DMS79 treated with DMSO at 0.1 percent for 48 hours (cell line): ENCODE data around the gene HNRNPA1L2.
A peak's percentile ranks its signal among the peaks of the same experiment; 100 is the strongest.
"Not testable (repeated sequence)": the region's sequence is repeated elsewhere in the genome, so short reads cannot be mapped to it uniquely, and the experiment has no call there.

Experiments
- DNase-seq: peaks from one replicate; lab custom pipeline; 2025; lab: John Stamatoyannopoulos, UW

Gene HNRNPA1L2

DNA sequence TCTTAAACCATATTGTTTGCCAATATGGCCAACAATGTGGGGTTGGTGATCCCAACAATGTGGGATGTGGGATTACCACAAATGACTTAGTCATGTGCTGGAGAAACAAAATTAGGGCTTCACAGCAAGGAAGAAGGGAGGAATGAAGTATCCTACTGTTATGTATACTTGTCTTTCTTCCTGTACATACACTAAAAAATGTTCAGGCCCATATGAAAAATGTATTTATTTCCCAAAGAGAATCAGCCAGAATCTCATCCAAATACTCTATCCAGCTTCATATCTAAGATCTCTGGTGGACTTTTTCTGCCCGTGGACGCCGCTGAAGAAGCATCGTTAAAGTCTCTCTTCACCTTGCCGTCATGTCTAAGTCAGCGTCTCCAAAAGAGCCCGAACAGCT is at the start of gene HNRNPA1L2:
HNRNPA1L2 (plus strand) TSS at position 301 of the 400 bp plus-strand sequence; CDS start at position 363, 62 bp downstream.
- no peak for DNase-seq

DNA sequence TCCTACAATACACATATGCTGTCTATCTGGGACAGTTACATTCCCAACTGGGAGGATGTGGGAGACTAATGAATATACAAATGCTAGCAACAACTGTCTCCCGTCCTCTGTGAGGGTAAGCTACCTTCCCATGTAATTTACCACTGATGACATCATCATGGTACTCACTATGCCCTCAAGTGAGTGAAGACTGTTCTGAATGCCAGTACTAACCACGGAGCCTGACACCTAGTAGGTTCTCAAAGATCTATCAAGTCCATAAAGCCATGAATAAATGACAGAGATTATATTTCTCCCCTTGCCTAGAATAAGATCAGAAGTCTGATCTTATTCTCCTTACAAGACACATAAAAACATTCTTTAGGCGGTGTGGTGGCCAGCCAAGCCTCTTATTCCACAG is 49.1 kb upstream of the HNRNPA1L2 start:
- not testable (repeated sequence) for DNase-seq

DNA sequence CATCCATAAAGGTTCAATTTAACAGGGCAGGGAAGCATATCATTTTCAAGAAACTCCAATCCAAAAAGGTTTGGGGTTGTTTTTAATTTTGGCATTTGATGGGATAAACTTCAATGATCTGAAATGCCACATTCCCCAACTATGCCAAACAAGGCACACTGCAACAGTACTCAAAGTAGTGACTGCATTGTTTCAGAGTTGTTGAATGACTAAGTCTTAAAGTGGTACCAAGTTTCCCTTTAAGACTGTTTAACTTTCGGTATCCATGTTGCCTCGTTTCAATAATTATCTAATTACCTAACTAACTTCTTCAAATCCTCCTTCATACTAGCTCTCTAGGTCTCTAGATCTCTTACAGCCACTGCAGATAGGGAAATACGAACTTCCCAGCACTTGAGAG is 48.4 kb upstream of the HNRNPA1L2 start:
- not testable (repeated sequence) for DNase-seq

DNA sequence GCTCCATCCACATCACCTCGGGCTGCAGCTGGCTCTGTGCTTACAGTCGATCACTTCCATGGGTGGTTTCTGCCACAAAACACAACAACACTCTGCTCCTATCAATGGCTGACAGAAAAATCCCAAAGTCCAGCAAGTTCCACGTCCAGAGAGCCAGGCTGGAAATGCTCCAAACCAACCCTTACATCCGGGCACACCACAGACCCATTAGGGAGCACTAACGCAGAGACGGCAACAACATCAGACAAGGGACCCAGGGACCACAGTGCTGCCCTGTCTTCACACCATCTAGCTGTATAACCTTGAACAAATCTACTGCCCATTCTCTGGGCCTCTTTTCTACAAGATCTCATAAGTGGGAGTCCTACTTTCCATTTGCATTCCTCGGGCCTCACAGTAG is 47.9 kb upstream of the HNRNPA1L2 start:
- DNase-seq, result not testable (repeated sequence)

DNA sequence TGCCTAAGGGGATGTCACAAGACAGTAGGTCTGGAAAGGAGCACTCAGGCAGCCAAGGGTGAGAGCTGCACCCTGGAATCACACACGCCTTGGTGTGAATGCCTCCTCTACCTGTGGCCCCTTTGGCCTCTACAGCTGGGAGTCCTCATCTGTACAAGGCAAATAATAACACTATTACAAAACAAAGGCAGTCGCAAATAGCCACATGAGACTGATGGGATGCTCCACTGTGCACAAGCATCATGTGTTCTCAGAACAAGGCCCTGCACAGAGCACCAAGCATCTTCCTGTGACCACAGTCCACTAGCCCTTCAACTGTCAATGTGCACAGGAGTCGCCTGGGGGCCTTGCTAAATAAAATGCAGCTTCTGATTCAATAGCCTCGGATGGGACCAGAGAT is 44.6 kb upstream of the HNRNPA1L2 start:
- DNase-seq, result no peak

DNA sequence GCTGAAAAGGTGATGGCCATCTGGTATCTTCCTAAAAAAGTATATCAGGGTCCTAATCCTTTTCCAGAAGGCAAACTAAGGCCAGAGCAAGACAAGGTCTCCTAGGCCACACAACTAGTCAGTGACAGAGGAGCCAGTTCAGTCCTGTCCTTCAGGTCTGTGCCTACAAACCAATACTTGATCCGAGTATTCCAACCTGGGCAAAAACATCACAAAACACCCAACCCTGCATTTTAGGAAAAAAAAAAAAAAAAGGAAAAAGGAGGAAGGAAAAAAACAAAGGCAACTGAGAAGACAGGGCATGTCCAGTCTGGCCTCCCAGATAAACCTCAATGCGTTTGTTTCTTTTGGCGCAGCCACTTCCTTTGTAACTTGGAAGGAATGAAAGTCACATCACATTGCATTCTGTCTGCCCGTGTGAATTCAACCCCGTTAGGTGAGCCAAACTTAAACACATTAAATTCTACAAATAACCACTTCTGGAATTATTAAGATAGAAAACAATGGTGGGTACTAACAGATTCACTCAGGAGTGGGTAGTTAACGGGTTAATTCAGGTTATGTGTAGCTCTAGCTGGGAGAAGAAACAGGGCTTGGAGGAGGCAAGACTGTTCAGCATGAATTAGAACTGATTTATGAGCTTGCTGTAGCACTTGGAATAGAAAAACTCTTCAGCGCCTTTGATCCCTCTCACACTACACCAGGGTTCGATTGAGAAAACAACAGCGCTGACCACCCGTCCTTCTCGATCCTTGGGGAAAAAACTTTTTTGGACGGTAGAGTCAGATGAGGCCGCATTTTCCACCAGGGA is 43.0 kb upstream of the HNRNPA1L2 start:
- peak; percentile 73 for DNase-seq

DNA sequence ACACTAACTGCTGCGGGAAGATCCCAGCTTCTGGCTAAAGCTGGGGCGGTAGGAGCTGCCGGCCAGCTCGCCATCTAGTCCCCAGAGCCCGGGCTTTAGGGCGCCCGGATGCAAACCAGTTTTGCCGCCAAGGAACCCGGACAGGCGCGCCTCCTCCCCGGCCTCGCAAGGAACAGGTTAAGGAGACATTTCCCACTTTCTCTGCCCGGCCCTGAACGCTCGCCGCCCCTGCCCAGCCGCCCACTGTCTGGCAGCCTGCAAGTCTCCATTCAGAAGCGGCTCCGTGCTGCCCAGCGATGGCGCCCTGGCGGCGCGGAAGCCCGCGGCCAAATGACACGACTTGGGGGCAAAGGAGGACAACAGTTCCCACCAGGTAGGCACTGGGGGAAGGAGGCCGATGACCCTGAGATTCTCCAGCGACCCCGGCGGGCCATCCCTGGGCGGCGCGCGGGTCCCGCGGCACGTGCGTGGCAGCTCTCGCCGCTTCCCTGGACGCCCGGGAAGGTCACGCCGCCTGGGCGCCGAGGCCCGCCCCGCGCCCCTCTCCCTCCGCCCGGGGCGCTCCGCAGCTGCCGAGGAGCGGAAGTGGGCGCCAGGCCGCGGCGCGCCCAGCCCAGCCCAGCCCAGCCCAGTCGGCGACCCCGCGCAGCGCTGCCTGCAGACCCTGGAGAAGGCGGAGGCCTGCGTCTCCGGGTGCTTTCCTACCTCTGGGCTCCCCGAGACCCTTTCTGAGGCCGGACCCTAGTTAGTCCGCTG is 42.2 kb upstream of the HNRNPA1L2 start:
- DNase-seq, result peak; percentile 64

DNA sequence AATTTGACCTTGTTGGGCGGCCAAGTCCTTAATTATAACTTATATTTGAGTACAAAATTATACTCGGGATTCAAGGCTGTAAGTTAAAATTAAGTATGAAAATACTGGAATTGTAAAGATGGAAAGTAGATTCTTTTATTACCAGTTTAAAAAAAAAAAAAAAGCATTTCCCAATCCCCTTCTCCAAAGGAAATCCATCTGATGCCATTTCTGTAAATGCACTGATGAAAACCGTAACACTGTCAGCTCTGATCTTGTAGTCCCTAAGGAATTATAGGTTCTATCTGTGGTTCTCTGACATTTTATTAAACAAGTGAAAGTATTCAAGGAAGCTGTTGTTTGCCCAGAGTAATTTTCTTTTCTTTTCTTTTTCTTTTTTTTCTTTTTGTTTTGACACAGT is 41.6 kb upstream of the HNRNPA1L2 start:
- no peak for DNase-seq

DNA sequence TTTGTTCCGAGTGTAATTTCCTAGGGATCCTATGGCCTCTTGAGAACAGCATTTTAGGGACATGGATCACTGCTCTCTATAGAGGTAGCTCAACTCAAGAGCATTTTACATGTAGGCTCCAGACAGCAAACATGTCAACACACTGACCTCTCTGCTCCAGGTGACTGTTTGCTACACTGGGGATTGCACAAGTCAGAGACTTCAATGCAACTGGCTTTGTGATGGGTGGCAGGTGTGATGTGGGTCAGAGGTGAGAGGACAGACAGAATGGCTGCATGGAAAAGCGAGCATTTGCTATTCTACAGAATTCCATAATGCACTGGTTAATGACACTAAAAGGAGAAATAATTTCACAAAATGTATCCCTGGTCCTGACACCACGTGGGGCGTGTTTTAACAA is 38.9 kb upstream of the HNRNPA1L2 start:
- DNase-seq, result not testable (repeated sequence)

DNA sequence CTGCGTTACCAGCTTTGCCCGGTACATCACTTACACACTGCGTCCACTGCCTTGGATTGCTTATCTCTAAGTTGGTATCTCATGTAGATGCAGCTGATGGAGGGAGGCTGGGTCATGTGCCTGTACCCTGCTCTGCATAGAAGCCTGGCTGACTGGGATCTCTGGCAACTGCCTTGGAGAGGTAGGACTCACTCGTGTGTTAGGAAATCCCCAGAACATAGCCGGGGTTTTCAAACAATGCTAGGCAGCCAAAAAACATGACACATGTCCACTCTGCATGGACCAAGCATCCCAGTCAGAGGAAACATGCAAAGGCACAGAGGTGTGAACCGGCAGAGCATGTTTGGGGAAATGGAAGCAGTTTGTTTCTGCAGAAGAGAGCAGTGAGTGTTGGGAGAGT is 36.1 kb upstream of the HNRNPA1L2 start:
- DNase-seq, result not testable (repeated sequence)

DNA sequence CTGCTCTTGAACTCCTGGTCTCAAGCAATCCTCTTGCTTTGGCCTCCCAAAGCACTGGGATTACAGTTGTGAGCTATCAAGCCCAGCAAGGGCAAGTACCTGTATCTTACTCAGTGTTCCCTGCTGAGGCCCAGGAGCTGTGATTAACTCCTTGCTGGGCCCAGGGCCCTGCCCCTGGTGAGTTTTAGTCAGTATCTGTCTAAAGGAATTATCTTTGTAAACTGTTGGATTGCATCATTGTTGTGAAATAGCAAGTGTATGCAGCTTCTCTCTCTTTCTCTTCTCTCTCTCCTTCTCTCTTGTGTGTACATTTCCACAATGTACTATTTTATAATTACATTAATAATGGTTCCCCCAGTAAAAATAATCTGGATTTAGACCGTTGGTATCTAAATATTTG is 35.4 kb upstream of the HNRNPA1L2 start:
- not testable (repeated sequence) for DNase-seq

DNA sequence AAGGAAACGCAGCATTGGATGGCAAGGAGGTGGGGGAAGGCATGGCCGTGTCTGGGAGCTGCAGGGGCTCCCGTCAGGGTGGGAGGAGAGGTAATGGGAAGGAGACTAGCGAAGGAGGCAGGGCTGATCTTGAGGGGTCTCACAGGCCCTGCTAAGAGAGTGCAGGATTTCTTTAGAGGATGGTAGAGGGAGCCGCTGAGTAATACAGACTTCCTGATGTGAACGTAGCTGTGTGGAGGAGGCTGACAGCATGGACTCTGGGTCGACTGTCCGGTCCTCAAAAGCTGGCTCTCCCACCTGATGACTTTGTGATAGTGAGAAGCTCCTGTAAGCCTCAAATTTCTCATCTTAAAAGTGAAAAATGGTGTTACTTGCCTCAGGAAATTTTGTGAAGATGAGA is 34.0 kb upstream of the HNRNPA1L2 start:
- DNase-seq, result not testable (repeated sequence)

DNA sequence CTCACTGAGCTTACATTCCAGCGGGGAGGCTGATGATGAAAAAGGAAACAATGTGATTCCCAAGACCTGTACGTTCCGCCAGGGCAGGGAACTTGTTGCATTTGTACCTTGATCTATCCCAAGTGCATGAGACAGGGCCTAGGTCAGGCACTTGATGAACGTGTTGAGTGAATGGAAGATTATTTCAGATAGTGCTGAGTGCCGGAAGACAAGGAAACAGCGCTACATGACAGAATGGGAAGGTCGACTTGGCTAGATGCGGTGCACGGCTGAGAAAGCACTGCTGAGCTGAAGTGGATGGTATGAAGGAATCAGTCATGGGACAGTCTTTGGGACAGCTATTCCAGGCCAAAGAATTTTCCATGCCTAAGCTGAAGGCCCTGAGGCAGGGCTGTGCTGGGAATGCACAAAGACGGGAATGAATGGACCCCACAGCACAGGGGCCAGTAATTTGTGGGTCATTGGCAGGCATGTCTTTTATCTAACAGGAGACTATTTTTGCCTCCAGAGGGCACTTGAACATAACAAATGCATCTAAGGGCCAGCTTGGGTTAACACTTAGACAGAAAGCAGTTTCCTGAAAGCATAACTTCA is 33.1 kb upstream of the HNRNPA1L2 start:
- DNase-seq, result not testable (repeated sequence)

DNA sequence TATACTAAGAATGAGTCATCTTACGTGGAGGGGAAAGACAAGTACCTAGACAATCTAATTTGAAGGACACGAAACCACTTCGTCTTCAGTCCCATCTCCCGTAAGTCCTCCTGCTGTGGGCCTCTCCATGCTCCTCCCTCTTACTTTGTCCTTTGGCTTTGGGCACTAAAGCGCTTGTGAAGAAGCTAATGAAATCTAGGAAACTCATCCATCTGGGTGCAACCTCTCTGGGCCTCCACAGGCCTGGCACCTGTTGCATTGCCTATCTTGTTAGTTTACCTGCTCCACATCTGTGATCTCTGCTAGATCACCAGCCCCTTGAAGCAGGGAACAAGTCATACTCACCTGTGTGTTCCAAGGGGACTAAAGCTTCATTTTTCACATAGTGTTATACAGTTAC is 32.1 kb upstream of the HNRNPA1L2 start:
- DNase-seq, result not testable (repeated sequence)

DNA sequence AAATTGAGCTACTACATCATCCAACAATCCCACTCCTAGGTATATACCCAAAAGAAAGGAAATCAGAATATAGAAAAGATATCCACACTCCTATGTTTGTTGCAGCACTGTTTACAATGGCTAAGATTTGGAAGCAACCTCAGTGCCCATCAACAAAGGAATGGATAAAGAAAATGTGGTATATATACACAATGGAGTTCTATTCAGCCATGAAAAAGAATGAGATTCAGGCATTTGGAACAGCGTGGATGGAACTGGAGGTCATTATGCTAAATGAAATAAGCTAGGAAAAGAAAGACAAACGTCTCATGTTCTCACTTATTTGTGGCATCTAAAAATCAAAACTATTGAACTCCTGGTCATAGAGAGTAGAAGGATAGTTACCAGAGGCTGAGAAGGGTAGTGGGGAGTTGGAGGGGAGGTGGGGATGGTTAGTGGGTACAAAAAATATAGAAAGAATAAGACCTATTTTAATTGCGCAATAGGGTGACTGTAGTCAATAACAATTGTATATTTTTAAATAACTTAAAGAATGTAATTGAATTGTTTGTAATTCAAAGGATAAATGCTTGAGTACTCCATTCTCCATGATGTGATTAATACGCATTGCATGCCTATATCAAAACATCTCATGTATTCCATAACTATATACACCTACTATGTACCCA is 27.0 kb upstream of the HNRNPA1L2 start:
- no peak for DNase-seq

DNA sequence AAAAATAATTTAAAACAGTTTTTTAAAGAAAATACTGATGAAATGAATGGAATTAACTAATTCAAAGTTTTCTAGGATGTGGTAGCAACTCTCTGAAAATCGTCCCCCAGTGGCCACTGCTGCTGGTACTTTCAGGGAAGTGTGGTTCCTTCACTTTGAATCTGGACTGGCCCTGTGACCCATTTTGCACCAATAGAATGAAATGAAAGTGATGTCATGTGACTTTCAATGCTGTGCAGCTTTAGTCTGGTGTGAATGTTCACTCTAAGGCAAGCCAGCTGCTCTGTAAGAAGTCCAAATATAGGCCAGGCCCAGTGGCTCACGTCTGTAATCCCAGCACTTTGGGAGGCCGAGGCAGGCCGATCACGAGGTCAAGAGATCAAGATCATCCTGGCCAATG is 26.4 kb upstream of the HNRNPA1L2 start:
- no peak for DNase-seq

DNA sequence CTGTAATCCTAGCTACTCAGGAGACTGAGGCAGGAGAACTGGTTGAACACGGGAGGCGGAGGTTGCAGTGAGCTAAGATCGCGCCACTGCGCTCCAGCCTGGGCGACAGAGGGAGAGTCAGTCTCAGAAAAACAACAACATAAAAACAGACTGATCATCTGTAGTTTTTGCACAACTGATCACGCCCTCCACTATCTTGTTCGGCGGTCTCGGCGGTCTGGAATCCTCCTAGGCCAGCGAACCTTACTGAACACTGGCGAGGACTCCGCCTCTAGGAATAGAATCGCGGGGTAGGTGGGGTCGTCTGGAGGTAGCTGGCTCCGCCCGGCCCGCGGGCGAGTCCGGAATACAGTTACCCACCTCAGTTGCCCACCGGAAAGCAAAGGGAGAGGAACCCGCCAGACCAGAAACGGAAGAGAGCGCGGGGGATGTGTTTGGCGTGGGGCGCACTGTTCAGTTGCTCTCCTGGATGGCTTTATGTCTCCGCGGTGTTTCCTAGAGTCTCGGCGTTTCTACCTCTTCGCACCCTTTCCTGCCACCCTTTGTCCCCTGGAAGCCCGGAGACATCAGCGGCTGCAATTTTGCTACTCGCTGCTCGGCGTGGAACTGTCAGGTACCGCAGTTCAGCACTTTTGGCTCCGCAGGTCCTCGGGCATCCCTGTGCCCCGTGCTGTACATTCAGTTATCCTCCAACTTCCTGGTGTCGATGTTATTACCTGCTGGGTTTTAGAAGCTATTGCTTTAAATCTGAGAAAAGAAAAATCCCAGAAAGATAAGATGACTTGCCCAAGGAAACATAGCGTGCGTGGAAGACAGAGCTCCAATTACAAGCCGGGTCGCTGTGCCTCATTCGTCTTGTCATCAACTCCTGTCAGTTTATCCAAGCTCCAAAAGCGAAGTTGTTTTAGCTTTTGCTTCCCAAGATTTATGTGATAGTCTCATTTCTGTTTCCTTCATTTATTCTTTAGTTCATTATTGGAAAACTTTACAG is 24.9 kb upstream of the HNRNPA1L2 start:
- peak; percentile 84 for DNase-seq

DNA sequence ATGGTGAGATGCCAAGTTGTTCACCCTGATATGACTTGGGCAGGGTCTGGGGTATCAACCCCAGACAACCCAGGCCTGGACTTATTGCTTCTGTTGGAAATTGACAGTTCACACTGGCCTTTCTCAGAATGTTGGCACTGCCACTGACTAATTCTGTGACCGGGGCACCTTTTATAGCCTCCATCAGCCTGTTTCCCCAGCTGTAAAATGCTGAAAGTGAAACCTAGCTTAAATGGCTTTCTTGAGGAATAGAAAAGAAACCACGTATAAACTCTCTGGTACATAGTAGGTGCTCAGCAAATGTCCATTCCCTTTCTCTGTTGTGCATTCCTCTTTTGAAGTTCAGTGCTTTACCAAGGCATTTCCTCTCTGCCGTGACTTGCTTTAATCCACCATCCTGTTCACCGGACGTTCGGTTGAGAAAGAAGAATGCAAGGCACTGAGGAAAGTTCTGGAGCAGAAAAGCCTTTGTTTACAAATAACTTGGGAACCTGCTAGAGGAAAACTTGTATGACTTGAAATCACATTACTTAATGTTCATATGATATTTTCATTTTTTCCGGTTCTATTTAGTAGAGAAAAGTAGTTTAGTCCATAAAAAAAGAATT is 11.0 kb upstream of the HNRNPA1L2 start:
- DNase-seq, result not testable (repeated sequence)

DNA sequence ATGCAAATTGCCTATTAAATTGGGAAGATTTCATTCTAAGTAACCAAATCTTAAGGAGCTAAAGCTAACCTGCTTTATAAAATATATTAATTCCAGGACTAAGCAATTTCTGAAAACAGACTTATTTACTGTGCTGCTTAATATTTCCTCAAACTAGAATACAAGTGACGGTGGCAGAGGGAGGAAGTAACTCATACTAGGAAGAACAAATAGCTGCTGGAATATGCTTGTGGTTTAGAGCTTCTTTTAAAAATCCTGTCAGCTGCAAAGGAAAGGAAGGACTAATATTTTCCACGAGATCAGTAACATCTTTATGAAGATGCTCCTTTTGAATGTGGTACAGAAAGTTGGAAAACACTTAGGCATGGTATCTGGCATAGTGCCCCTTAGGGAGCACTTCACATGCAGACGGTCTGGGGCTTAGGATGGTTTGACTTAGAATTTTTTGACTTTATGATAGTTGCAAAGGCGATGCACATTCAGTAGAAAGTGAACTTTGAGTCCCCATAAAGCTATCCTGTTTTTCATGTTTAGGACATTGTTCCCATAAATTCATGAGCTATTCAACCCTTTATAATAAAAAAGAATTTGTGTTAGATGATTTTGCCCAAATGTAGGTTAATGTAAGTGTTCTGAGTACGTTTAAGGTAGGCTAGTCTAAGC is 3.4 kb upstream of the HNRNPA1L2 start:
- DNase-seq, result no peak

DNA sequence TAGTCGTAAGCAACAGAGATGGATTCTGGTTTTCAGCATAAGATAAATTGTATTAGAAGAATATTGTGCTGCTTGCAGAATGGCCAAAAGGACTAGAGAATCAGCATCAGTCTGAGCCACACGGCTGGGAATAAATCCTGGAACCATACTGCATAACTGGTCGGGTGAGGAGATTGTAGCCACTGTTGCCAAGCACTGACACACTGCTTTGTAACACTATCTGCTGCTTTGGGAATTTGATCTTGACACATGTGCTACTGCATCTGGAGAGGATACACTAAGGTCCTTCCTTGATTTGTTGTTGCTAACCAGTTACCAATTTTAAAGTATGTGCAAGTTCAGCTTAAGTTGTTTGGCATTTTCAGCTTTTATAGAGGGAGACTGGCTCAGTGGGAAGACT is 1.9 kb downstream of the HNRNPA1L2 start:
- no peak for DNase-seq
